Placental epithelial cell (primary cell): ENCODE results near the gene SULT1E1. TPM values are rescaled to one million over a fixed set of nuclear protein-coding genes. Genes with fewer than 3 reads are reported as not detected.

ENCODE experiments used
- total RNA-seq: library from RNA; depleted of rRNA; stranded (reverse); fragments of >200 nt; gene quantifications from 2 replicates; pipeline ENCODE4 v1.2.3, GENCODE V29; 2012

SULT1E1 gene
- total RNA-seq, result not detected in 2 replicates

GRCh38 chr4:69860052-69860451 is at the start of gene SULT1E1:
TSS of gene SULT1E1 (minus strand) at chr4:69860145. CDS start at chr4:69857644, 2,501 bp downstream.

Other genes starting within 250 kb of the SULT1E1 start
- not detected in 2 replicates for gene UGT2A2, start 220.5 kb downstream of the SULT1E1 start, total RNA-seq
- gene UGT2A1, start 206.9 kb downstream of the SULT1E1 start, total RNA-seq, result not detected in 2 replicates
- gene SULT1B1, start 99.5 kb downstream of the SULT1E1 start, total RNA-seq, result not detected in 2 replicates
- not detected in 2 replicates for gene CSN1S1, start 70.9 kb upstream of the SULT1E1 start, total RNA-seq
- not detected in 2 replicates for gene CSN2, start 105.6 kb upstream of the SULT1E1 start, total RNA-seq
- gene STATH, start 135.8 kb upstream of the SULT1E1 start, total RNA-seq, result not detected in 2 replicates
- not detected in 2 replicates for gene HTN3, start 168.3 kb upstream of the SULT1E1 start, total RNA-seq
- gene HTN1, start 190.3 kb upstream of the SULT1E1 start, total RNA-seq, result not detected in 2 replicates